ENCODE data around the gene ARAP3.

- TF ChIP-seq, protein P1, sequence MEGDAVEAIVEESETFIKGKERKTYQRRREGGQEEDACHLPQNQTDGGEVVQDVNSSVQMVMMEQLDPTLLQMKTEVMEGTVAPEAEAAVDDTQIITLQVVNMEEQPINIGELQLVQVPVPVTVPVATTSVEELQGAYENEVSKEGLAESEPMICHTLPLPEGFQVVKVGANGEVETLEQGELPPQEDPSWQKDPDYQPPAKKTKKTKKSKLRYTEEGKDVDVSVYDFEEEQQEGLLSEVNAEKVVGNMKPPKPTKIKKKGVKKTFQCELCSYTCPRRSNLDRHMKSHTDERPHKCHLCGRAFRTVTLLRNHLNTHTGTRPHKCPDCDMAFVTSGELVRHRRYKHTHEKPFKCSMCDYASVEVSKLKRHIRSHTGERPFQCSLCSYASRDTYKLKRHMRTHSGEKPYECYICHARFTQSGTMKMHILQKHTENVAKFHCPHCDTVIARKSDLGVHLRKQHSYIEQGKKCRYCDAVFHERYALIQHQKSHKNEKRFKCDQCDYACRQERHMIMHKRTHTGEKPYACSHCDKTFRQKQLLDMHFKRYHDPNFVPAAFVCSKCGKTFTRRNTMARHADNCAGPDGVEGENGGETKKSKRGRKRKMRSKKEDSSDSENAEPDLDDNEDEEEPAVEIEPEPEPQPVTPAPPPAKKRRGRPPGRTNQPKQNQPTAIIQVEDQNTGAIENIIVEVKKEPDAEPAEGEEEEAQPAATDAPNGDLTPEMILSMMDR (IDR thresholded peaks at IDR 0.05; ENCODE audit: low read depth, low read length): no peak
- no peak for TF ChIP-seq EZH2phosphoT487 (IDR thresholded peaks at IDR 0.05; ENCODE audit: low read depth)
These were observed 65.9 kb downstream of the ARAP3 start for GRCh38 chr5:141615991-141616720.
